Testis (tissue), 3 donors: ENCODE measurements around the gene UBB. TPM values are rescaled to one million over a fixed set of nuclear protein-coding genes. Genes with fewer than 3 reads are reported as not detected.
A peak's percentile ranks its signal among the peaks of the same experiment; 100 is the strongest.

Experiments used
- DNase-seq: peaks from one replicate; pipeline ENCODE4 v3.0.0-alpha.2; 2019
- H3K27ac ChIP-seq, 2 donors: fragments of 200-600 bp; sonication (generic); one replicate each; pipeline ENCODE4 v1.5.1; 2019
- H3K27me3 ChIP-seq: fragments of 200-600 bp; sonication (generic); one replicate; pipeline ENCODE4 v1.5.1; 2019
- H3K36me3 ChIP-seq: fragments of 200-600 bp; sonication (generic); one replicate; pipeline ENCODE4 v1.5.1; 2017; ENCODE audit warnings: low read depth; ENCODE audit errors: missing control alignments
- H3K4me1 ChIP-seq: fragments of 200-600 bp; sonication (generic); one replicate; pipeline ENCODE4 v1.5.1; 2019
- H3K4me3 ChIP-seq, 2 donors: fragments of 200-600 bp; sonication (generic); one replicate each; pipeline ENCODE4 v1.5.1; 2017 to 2019
- H3K9me3 ChIP-seq: fragments of 200-600 bp; sonication (generic); one replicate; pipeline ENCODE4 v1.5.1; 2017
- CTCF ChIP-seq, 3 experiments: fragments of 450-650 bp in 2 of 3; fragments of 200-600 bp in 1 of 3; sonication (generic) in 1 of 3; IDR thresholded peaks; one replicate each; pipeline ENCODE4 v1.5.1; 2016 to 2019; ENCODE audit warnings: antibody characterized with exemption in 3 of 3, mild to moderate bottlenecking in 2 of 3, moderate library complexity in 1 of 3
- POLR2A ChIP-seq: fragments of 450-650 bp; IDR thresholded peaks from one replicate; pipeline ENCODE4 v1.6.1; 2017; ENCODE audit warnings: antibody characterized with exemption, mild to moderate bottlenecking, moderate library complexity
- WGBS, 2 donors: methylation state at CpG; one replicate each; pipeline ENCODE4 v1.1.5; 2018; 5-methylcytosine and 5-hydroxymethylcytosine counted together
- intact Hi-C: fragments of 100-400 bp; cut with DNase I; formaldehyde crosslinking; loops from one replicate; pipeline ENCODE4 v1.15.1; 2023; ENCODE audit warnings: low total_unique reads
- polyA plus RNA-seq: library from polyadenylated mRNA; stranded (reverse); fragments of 350-450 nt; fragmentation: Illumina TruSeq; extraction: RNeasy Lipid Tissue Mini Kit (QIAGEN cat#74804); gene quantifications from one replicate; pipeline ENCODE4 v1.2.3, GENCODE V29; 2014; ENCODE audit warnings: low read depth, low replicate concordance; ENCODE audit not compliant: insufficient read depth
- total RNA-seq, 2 donors: library from RNA; depleted of rRNA; stranded (reverse); fragments of >200 nt; gene quantifications; one replicate each; pipeline ENCODE4 v1.2.3, GENCODE V29; 2016

Gene UBB
- total and polyA plus RNA-seq, 3 donors from 2014 or later = 1,859 to 3,514 (median 1,996) TPM

- DNase-seq = no peak
- intact Hi-C loops = no loop called here
- Histone ChIP-seq H3K27me3 (no peaks in the 10 kb centered on the region), H3K4me3 (peak within 1 kb of the TSS; percentile 27 to 55), H3K27ac (peak within 1 kb of the TSS; percentile 79 to 88), H3K4me1 (peaks cover 5% of the 10 kb centered on the region), H3K9me3 (no peaks in the 10 kb centered on the region), H3K36me3 (no peaks in the 10 kb centered on the region)
- TF ChIP-seq CTCF (IDR thresholded peaks at IDR 0.05) = no peak
- TF ChIP-seq POLR2A = no peak
- 36 to 47% methylated on average over 11 to 21 of the region's 21 CpGs for WGBS, 2 donors
Observed at GRCh38 chr17:16415031-16415924, 34.4 kb downstream of the UBB start, which contains the start of gene TRPV2. Gene TRPV2 (plus strand): TSS chr17:16415571. CDS start chr17:16417669, 2,098 bp downstream.

GRCh38 chr17:16417399-16417798 lies 36.5 kb downstream of the UBB start:
- H3K4me1 ChIP-seq = peaks cover 5% of the 10 kb centered on the region
- H3K36me3 ChIP-seq = no peaks in the 10 kb centered on the region
- H3K9me3 ChIP-seq = no peaks in the 10 kb centered on the region
- H3K27ac ChIP-seq = no peak overlapping the region
- H3K27me3 ChIP-seq = no peaks in the 10 kb centered on the region
- TF ChIP-seq CTCF (IDR thresholded peaks at IDR 0.05) = no peak
- no peak for TF ChIP-seq POLR2A
- 85 to 94% methylated on average over 6 to 7 of the region's 7 CpGs for WGBS, 2 donors
- no peak overlapping the region for H3K4me3 ChIP-seq
- no peak for DNase-seq
- intact Hi-C loops = no loop called here

- Histone ChIP-seq H3K4me3 (no peak overlapping the region), H3K27me3 (no peaks in the 10 kb centered on the region), H3K9me3 (no peaks in the 10 kb centered on the region), H3K27ac (no peak overlapping the region), H3K4me1 (peaks cover 5% of the 10 kb centered on the region), H3K36me3 (no peaks in the 10 kb centered on the region)
- WGBS, 2 donors = 63 to 79% methylated on average over 5 to 7 of the region's 7 CpGs
- no peak for DNase-seq
- intact Hi-C loops = no loop called here
- TF ChIP-seq CTCF (IDR thresholded peaks at IDR 0.05) = no peak
- no peak for TF ChIP-seq POLR2A
Observed at GRCh38 chr17:16417896-16418684, 37.2 kb downstream of the UBB start.

GRCh38 chr17:16418685-16419068 lies 37.8 kb downstream of the UBB start:
- WGBS, 2 donors = 0 to 50% methylated on average over 1 to 2 of the region's 2 CpGs
- DNase-seq = no peak
- Histone ChIP-seq H3K36me3 (no peaks in the 10 kb centered on the region), H3K4me3 (no peak overlapping the region), H3K27ac (no peak overlapping the region), H3K9me3 (no peaks in the 10 kb centered on the region), H3K27me3 (no peaks in the 10 kb centered on the region), H3K4me1 (peaks cover 5% of the 10 kb centered on the region)
- intact Hi-C loops = no loop called here
- no peak for TF ChIP-seq POLR2A
- no peak for TF ChIP-seq CTCF (IDR thresholded peaks at IDR 0.05)
